HepG2 (cell line): ENCODE data around the gene PLEKHH3. TPM values are rescaled to one million over a fixed set of nuclear protein-coding genes. Genes with fewer than 3 reads are reported as not detected.

Source experiments
- CCDC6 ChIP-seq: sonication (generic); formaldehyde crosslinking; IDR thresholded peaks from 2 replicates; pipeline ENCODE4 v1.8.1; 2022; ENCODE audit warnings: mild to moderate bottlenecking, missing genetic modification reagents, moderate library complexity
- ELF3 ChIP-seq: IDR thresholded peaks from 2 replicates; pipeline ENCODE4 v1.6.1; 2016; ENCODE audit warnings: missing genetic modification reagents, missing compliant biosample characterization
- GFI1 ChIP-seq: sonication (generic); formaldehyde crosslinking; IDR thresholded peaks from 2 replicates; pipeline ENCODE4 v1.5.0; 2020; ENCODE audit warnings: missing genetic modification reagents, mild to moderate bottlenecking, borderline replicate concordance
- HCFC1 ChIP-seq: fragments of 150-350 bp; IDR thresholded peaks from 2 replicates; pipeline ENCODE4 v1.6.1; 2014; ENCODE audit warnings: low read depth, low read length
- HNRNPK ChIP-seq: fragments of 200-400 bp; formaldehyde crosslinking; IDR thresholded peaks from 2 replicates; pipeline ENCODE4 v1.6.1; 2018; ENCODE audit warnings: low read length, low read depth, moderate library complexity, mild to moderate bottlenecking; ENCODE audit not compliant: poor library complexity, severe bottlenecking
- KLF9 ChIP-seq: IDR thresholded peaks from 2 replicates; pipeline ENCODE4 v1.6.1; 2016; ENCODE audit warnings: low read depth
- MLX ChIP-seq: IDR thresholded peaks from 2 replicates; pipeline ENCODE4 v1.6.1; 2016
- NFYC ChIP-seq: IDR thresholded peaks from 2 replicates; pipeline ENCODE4 v1.6.1; 2016; ENCODE audit warnings: missing genetic modification reagents, missing compliant biosample characterization
- RAD21 ChIP-seq: fragments of 450-650 bp; formaldehyde crosslinking; IDR thresholded peaks from 2 replicates; pipeline ENCODE4 v1.5.0; 2020; ENCODE audit warnings: mild to moderate bottlenecking
- RFX1 ChIP-seq: fragments of 450-650 bp; IDR thresholded peaks from 2 replicates; pipeline ENCODE4 v1.6.1; 2017
- RNF2 ChIP-seq: fragments of 450-650 bp; conservative IDR thresholded peaks from 2 replicates; pipeline ENCODE4 v1.6.1; 2016; ENCODE audit warnings: low read depth
- SP5 ChIP-seq: IDR thresholded peaks from 2 replicates; pipeline ENCODE4 v1.6.1; 2016; ENCODE audit warnings: low read depth, borderline replicate concordance
- TCF7L2 ChIP-seq: IDR thresholded peaks from 2 replicates; pipeline ENCODE4 v1.6.1; 2011; ENCODE audit warnings: mild to moderate bottlenecking, low read depth, low read length, moderate library complexity
- WIZ ChIP-seq: sonication (generic); formaldehyde crosslinking; IDR thresholded peaks from 2 replicates; pipeline ENCODE4 v1.5.1; 2020; ENCODE audit warnings: mild to moderate bottlenecking, missing genetic modification reagents
- YEATS4 ChIP-seq: sonication (generic); formaldehyde crosslinking; IDR thresholded peaks from 2 replicates; pipeline ENCODE4 v1.4.0; 2020; ENCODE audit warnings: missing genetic modification reagents, borderline replicate concordance
- ZBTB20 ChIP-seq: sonication (generic); formaldehyde crosslinking; IDR thresholded peaks from 2 replicates; pipeline ENCODE4 v1.8.1; 2023; ENCODE audit warnings: missing genetic modification reagents, low read depth, mild to moderate bottlenecking, borderline replicate concordance
- ZBTB7B ChIP-seq: sonication (generic); formaldehyde crosslinking; IDR thresholded peaks from 2 replicates; pipeline ENCODE4 v1.4.0; 2020; ENCODE audit warnings: missing genetic modification reagents
- ZMYM3 ChIP-seq: sonication (generic); formaldehyde crosslinking; IDR thresholded peaks from 2 replicates; pipeline ENCODE4 v1.5.1; 2020; ENCODE audit warnings: mild to moderate bottlenecking, missing genetic modification reagents
- ZNF121 ChIP-seq: sonication (generic); formaldehyde crosslinking; IDR thresholded peaks from 2 replicates; pipeline ENCODE4 v1.5.0; 2020; ENCODE audit warnings: mild to moderate bottlenecking, missing genetic modification reagents
- ZNF17 ChIP-seq: sonication (generic); formaldehyde crosslinking; IDR thresholded peaks from 2 replicates; pipeline ENCODE4 v1.5.0; 2020; ENCODE audit warnings: mild to moderate bottlenecking, missing genetic modification reagents
- ZNF781 ChIP-seq: sonication (generic); formaldehyde crosslinking; IDR thresholded peaks from 2 replicates; pipeline ENCODE4 v1.5.1; 2020; ENCODE audit warnings: borderline replicate concordance, mild to moderate bottlenecking, missing genetic modification reagents; ENCODE audit errors: not compliant biosample characterization
- polyA plus RNA-seq, 8 experiments: library from polyadenylated mRNA; depleted of rRNA in 3 of 8; stranded (reverse) in 7 of 8; unstranded in 1 of 8; fragments of >200 nt; fragmentation: Illumina TruSeq in 4 of 8; extraction: Trizol in 4 of 8; gene quantifications; 2 replicates each; pipeline versions ENCODE4 v1.2.1 to v1.2.3, GENCODE V29; 2011 to 2016; ENCODE audit warnings: low read depth in 4 of 8, missing spikeins in 1 of 8, mixed read lengths in 1 of 8; ENCODE audit not compliant: insufficient read depth in 1 of 8
- total RNA-seq, 5 experiments: library from RNA; depleted of rRNA; stranded (reverse); fragments of >200 nt; fragmentation: Illumina TruSeq; extraction: Trizol; gene quantifications; 2 replicates each; pipeline ENCODE4 v1.2.3, GENCODE V29; 2016; ENCODE audit warnings: low read depth in 1 of 5
- TF ChIP-seq, protein P1 (sequence below): sonication (generic); formaldehyde crosslinking; IDR thresholded peaks from 2 replicates; pipeline ENCODE4 v1.4.0; 2020; ENCODE audit warnings: missing genetic modification reagents, borderline replicate concordance
- TF ChIP-seq, protein P2 (sequence below): sonication (generic); formaldehyde crosslinking; IDR thresholded peaks from 2 replicates; pipeline ENCODE4 v1.4.0; 2020; ENCODE audit warnings: mild to moderate bottlenecking, missing genetic modification reagents

Gene PLEKHH3
- total and polyA plus RNA-seq, 2 of the 13 experiments (the other 11 are each of a cell fraction or from before 2014, with no cell fraction given): 6.0 to 19.9 TPM

GRCh38 chr17:42618442-42619150, 58.2 kb downstream of the PLEKHH3 start (continued):
- TF ChIP-seq ZNF781 (CRISPR knock-in tag) (no peak), MLX (CRISPR knock-in tag) (no peak), ZBTB20 (CRISPR knock-in tag) (no peak), ZNF121 (CRISPR knock-in tag) (peak; percentile 73), RFX1 (no peak), ELF3 (CRISPR knock-in tag) (peak; percentile 68), HCFC1 (no peak), ZBTB7B (CRISPR knock-in tag) (no peak; the same call in 1 of the 2 replicates), WIZ (CRISPR knock-in tag) (no peak), KLF9 (CRISPR knock-in tag) (0 out of 2 replicates have a peak, but pooled peaks have one; percentile 42), TCF7L2 (no peak), SP5 (CRISPR knock-in tag) (peak; percentile 56; the same call in 1 of the 2 replicates), YEATS4 (CRISPR knock-in tag) (0 out of 2 replicates have a peak, but pooled peaks have one; percentile 16), NFYC (CRISPR knock-in tag) (peak; percentile 51), ZMYM3 (CRISPR knock-in tag) (peak; percentile 41; the same call in 1 of the 2 replicates), CCDC6 (CRISPR knock-in tag) (0 out of 2 replicates have a peak, but pooled peaks have one; percentile 75), GFI1 (CRISPR knock-in tag) (no peak), RAD21 (CRISPR knock-in tag) (peak; percentile 81), RNF2 (no peak), ZNF17 (CRISPR knock-in tag) (no peak), HNRNPK (no peak)
- TF ChIP-seq, protein P1, sequence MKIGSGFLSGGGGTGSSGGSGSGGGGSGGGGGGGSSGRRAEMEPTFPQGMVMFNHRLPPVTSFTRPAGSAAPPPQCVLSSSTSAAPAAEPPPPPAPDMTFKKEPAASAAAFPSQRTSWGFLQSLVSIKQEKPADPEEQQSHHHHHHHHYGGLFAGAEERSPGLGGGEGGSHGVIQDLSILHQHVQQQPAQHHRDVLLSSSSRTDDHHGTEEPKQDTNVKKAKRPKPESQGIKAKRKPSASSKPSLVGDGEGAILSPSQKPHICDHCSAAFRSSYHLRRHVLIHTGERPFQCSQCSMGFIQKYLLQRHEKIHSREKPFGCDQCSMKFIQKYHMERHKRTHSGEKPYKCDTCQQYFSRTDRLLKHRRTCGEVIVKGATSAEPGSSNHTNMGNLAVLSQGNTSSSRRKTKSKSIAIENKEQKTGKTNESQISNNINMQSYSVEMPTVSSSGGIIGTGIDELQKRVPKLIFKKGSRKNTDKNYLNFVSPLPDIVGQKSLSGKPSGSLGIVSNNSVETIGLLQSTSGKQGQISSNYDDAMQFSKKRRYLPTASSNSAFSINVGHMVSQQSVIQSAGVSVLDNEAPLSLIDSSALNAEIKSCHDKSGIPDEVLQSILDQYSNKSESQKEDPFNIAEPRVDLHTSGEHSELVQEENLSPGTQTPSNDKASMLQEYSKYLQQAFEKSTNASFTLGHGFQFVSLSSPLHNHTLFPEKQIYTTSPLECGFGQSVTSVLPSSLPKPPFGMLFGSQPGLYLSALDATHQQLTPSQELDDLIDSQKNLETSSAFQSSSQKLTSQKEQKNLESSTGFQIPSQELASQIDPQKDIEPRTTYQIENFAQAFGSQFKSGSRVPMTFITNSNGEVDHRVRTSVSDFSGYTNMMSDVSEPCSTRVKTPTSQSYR (CRISPR knock-in tag): no peak
- TF ChIP-seq, protein P2, sequence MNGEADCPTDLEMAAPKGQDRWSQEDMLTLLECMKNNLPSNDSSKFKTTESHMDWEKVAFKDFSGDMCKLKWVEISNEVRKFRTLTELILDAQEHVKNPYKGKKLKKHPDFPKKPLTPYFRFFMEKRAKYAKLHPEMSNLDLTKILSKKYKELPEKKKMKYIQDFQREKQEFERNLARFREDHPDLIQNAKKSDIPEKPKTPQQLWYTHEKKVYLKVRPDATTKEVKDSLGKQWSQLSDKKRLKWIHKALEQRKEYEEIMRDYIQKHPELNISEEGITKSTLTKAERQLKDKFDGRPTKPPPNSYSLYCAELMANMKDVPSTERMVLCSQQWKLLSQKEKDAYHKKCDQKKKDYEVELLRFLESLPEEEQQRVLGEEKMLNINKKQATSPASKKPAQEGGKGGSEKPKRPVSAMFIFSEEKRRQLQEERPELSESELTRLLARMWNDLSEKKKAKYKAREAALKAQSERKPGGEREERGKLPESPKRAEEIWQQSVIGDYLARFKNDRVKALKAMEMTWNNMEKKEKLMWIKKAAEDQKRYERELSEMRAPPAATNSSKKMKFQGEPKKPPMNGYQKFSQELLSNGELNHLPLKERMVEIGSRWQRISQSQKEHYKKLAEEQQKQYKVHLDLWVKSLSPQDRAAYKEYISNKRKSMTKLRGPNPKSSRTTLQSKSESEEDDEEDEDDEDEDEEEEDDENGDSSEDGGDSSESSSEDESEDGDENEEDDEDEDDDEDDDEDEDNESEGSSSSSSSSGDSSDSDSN: peak; percentile 49; the same call in 1 of the 2 replicates
